NK-92 treated with Interleukin-12 subunit alpha and Interleukin-12 subunit beta, amount 100 ng/mL, for 24 hours (cell line): Measurements from ENCODE around the gene SEC22A.

Experiments
- DNase-seq: peaks from one replicate; lab custom pipeline; 2025; lab: John Stamatoyannopoulos, UW

SEC22A gene

DNA sequence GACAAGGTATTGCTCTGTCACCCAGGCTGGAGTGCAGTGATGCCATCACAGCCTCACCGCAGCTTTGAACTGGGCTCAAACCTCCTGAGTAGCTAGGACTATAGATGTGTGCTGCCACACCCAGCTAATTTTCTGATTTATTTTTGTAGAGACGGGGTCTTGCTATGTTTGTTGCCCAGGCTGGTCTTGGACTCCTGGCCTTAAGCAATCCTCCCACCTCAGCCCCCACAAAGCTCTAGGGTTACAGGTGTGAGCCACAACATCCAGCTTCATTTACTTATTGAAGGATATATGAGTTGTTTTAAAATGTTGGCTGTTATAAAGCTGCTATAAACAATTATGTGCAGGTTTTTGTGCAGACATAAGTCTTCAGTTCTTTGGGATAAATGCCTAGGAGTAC is 62.2 kb downstream of the SEC22A start:
- no peak for DNase-seq

- no peak for DNase-seq
These were observed 66.1 kb downstream of the SEC22A start for GRCh38 chr3:123267821-123268220.

- no peak for DNase-seq
These were observed 69.1 kb downstream of the SEC22A start for GRCh38 chr3:123270818-123271217.

DNA sequence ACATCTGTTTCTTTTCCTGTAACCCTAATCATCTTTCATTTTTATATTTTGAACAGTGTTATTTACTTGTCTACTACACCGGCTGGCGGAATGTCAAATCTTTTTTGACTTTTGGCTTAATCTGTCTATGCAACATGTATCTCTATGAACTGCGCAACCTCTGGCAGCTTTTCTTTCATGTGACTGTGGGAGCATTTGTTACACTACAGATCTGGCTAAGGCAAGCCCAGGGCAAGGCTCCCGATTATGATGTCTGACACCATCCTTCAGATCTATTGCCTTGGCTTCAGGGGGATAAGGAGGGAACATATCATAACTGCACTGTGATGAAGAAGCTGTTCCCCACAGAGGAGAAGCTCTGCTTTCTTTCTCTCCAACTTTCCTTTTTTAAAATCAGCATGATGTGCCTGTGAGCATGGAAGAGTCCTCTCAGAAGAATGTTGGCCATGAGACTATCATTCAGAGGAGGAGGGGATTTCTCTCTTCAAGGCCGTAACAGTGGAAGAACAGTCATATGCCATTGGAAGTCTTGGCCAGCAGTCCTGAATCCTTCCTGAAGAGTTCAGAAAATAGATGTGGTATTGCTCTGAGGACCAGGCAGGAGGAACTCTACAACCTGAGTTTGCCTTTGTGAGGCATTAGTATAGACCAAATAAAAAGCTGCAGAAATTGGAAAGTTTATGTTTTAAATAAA is 69.9 kb downstream of the SEC22A start:
- DNase-seq = no peak

DNA sequence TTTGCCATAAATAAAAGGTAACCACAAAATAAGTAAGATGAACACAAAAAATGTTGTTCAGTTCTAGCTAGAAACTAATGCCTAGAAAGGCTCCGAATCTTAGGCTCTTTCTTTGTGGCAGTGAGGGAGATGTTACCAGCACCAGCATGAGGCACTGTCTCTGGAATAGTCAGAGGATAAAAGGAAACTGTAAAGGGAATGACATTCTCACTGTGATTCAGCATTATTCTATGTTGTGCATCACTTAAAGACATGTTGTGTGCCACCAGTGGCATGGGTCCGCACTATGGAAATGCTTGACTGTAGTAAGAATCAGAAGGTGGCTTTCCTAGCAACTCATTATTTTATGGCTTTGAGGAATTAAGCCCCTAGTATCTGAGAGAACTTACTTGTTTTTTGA is 70.8 kb downstream of the SEC22A start:
- no peak for DNase-seq

- DNase-seq = no peak
These were observed 73.9 kb downstream of the SEC22A start for GRCh38 chr3:123275691-123276090.

- no peak for DNase-seq
These were observed 74.7 kb downstream of the SEC22A start for GRCh38 chr3:123276346-123277006.

- no peak for DNase-seq
These were observed 75.4 kb downstream of the SEC22A start for GRCh38 chr3:123277106-123277505.

DNA sequence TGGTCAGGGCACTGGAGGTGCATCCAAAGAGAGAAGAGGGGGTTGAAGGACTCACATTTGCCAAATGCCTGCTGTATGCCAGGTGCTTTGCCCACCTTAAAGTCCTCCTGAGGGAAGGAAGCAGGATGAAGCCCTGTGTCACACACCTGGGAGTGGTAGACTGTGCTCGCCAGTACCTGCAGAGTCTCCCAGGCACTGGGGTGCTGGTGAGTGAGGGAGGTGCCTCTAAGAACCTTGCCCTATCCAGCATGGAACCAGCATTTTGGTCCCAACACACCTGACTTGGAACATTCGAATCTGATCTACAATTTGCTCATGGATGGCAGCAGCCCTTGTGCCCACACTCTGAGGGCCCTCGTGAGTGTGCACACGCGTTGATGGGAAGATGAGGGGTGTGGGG is 76.7 kb downstream of the SEC22A start:
- DNase-seq = no peak

DNA sequence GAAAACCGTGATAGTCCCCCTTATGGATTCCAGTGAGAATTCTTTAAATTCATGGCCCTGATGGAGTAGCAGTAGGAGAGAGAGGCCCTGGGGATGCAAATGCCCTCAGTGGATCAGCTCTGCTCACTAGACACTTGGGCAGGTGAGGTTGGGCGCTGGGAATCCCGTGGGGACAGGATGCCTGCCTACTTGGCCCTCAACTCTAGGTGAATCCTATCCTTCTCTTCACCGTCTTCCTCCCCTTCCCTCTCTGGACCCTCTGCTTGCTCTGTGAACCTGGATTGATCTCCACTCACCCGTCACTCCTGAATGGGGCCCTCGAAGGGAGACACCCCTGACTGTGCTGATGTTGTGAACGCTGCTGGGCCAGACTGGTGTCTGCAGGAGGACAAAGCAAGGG is 77.4 kb downstream of the SEC22A start:
- DNase-seq = no peak

DNA sequence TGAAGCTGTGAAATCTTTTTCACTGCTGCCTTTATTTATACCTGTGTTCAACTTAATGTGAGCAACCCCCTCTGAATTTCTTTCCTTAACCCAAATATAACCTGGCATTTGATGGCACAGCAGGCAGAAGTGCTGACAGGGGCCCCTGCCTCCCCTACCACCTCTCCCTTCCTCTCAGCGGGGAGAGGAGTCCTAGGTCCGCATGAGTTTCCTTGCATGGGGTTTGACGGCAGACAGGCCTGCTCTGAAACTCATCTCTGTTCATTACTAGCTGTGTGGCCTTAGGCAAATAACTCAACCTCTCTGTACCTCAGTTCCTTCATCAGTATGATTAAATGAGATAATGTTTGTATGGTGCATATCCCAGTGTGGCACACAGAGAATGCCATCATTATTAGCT is 79.7 kb downstream of the SEC22A start:
- DNase-seq = no peak

- DNase-seq = no peak
These were observed 80.2 kb downstream of the SEC22A start for GRCh38 chr3:123281929-123282328.

DNA sequence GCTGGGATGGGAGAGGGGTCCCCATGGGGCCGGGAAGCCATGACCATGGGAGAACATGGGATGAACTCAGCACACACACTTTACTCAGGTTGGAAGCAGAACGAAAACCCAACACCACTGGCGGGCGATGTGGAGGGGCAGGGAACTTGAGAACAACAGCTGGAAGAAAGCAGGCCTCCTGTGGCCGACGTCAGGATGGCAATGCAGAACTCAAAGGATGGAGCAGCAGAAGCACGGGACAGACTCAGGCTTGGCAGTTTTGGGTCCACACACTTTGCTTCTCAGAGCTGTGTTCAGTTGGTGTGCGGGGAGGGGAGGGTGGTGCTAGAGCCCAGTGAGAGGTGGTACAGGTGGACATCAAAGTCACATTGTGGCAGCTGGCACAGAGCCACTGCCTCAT is 80.7 kb downstream of the SEC22A start:
- DNase-seq = no peak

GRCh38 chr3:123283074-123283473 is 81.3 kb downstream of the SEC22A start:
- no peak for DNase-seq

- DNase-seq = no peak
These were observed 82.1 kb downstream of the SEC22A start for GRCh38 chr3:123283657-123284398.

GRCh38 chr3:123284399-123285010 is 82.8 kb downstream of the SEC22A start:
- DNase-seq = no peak

DNA sequence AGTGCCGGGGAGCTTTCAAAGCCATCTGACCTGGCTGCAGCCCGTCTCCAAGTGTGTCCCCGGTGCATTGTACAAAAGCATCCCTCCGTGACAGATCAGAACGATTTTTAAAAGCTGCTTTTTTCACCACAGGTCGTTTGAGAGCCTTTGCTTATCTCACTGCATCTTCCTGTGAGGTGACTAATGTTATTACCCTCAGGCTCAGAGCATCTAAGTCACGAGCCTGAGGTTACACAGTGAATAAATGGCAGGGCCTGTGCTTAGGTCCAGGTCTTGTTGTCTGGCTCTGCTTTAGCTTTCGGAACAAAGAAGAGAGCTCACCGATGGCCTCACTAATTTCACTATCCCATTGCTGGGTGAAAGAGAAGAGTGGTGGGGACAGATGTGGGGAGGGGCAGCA is 83.3 kb downstream of the SEC22A start:
- no peak for DNase-seq

DNA sequence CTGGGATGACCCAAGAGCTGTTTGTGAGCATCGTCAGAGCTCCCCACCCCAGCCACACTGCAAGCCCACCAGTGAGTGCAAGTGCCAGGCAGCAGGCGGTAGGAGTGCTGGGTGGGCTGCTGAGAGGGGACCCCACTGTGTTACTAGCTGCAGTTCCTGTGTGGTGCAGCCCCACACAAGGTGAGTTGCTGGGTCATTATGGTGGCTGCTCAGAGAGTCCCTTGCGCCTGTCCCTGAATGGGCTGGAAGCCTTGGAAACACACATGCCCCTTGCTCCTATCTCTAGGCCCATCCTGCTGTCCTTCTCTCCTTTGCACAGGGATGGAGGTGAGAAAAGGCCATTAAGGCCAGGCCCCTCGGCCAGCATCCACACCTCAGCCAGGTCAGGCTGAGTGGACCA is 83.7 kb downstream of the SEC22A start:
- no peak for DNase-seq

GRCh38 chr3:123285931-123286307 is 84.2 kb downstream of the SEC22A start:
- no peak for DNase-seq

DNA sequence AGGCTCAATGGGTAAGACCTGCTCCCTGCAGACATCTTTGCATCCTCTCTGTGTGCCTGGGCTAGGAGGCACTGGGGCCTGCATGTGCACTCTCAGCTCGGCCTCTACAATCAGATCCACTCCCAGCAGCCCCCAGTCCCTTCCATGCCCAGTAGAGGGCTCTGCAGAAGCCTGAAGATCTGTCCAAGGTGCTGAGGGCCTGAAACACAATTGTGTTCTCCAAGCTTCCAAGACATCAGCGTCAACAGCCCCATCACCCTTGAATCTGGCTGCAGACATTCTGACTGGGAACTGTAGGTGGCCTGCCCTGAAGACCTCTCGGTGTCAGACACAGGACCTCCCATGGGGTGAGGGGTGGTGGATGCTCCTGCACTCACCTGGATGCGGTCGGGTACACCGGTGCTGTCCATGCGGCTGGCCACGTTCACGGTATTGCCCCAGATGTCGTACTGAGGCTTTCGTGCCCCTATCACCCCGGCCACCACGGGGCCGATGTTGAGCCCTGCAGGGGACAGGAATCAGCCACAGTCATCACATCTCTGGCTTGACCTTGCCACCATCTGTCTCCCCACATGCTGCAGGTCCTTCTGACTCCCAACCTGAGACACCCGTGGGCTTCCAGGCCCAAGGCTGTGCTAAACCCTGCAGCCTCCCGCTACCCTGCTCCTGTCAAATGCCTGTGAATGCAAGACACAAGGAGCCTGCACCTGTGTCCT is 84.7 kb downstream of the SEC22A start:
- DNase-seq = peak; percentile 13

- DNase-seq = no peak
These were observed 85.6 kb downstream of the SEC22A start for GRCh38 chr3:123287051-123287961.
